Mucosa of stomach (tissue), 1 donor: ENCODE results near the gene E4F1.
A peak's percentile ranks its signal among the peaks of the same experiment; 100 is the strongest.
"Not testable (repeated sequence)": the region's sequence is repeated elsewhere in the genome, so short reads cannot be mapped to it uniquely, and the experiment has no call there.

ENCODE experiments used
- H3K27me3 ChIP-seq: one replicate; pipeline ENCODE4 v1.7.0; 2013; ENCODE audit warnings: mild to moderate bottlenecking, low read length; ENCODE audit not compliant: control insufficient read depth, insufficient read depth
- H3K36me3 ChIP-seq: one replicate; pipeline ENCODE4 v1.7.0; 2013; ENCODE audit warnings: low read length; ENCODE audit not compliant: control insufficient read depth, insufficient read depth
- H3K4me1 ChIP-seq: one replicate; pipeline ENCODE4 v1.7.0; 2013; ENCODE audit warnings: mild to moderate bottlenecking, low read length; ENCODE audit not compliant: control insufficient read depth, insufficient read depth
- H3K4me3 ChIP-seq: one replicate; pipeline ENCODE4 v1.7.0; 2013; ENCODE audit warnings: low read length
- H3K9ac ChIP-seq: one replicate; pipeline ENCODE4 v1.7.0; 2013; ENCODE audit warnings: mild to moderate bottlenecking, low read length, moderate library complexity
- H3K9me3 ChIP-seq: one replicate; pipeline ENCODE4 v1.7.0; 2013; ENCODE audit warnings: mild to moderate bottlenecking, low read length, moderate library complexity; ENCODE audit not compliant: control insufficient read depth
- donor health status: Pancreatic carcinoma.

The E4F1 gene

DNA sequence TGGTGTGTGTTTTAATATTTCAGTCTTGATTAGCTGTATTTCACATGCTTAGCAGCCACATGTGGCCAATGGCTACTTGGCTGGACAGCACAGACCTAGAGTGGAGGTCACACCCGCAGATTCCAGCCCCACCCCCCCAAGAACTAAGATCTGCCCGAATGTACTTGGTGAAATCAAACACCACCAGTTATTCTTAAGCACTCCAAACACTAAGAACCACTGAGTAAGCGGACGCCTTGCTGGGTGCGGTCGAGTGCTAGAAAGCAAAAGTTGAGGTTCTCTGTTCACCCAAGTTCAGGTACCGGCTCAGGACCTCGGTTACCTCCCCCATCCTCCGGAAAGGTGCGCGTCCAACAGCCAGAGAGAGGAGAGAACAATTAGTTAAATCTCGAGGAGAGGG, 43.5 kb downstream of the E4F1 start:
- Histone ChIP-seq H3K9ac (peak overlapping the region; percentile 75), H3K4me1 (peaks cover 16% of the 10 kb centered on the region)

DNA sequence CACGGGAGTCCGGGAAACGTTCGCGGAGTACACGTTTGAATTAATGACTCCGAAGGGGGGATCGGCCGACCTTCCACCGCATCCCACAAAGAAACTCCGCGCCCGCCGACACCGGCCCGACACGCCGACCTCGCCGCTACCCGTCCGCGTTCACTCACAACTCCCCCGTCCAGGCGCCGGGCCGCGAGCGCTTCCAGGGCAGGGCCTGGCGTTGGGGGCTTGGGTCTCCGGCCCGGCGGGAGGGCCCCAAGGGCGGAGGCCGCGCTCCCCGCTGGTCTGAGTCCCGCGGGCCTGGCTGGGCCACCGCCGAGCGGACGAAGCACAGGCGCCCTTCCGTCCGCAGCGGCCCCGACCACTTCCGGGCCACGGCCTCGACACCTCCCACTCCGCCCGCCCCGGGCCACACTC, 44.1 kb downstream of the E4F1 start:
- H3K4me1 ChIP-seq: peaks cover 16% of the 10 kb centered on the region

More for the DNA sequence above, 43.5 kb downstream of the E4F1 start:
- H3K36me3 ChIP-seq, H3K9me3 ChIP-seq, H3K27me3 ChIP-seq: not testable (repeated sequence)
- H3K4me3 ChIP-seq: peak overlapping the region; percentile 25

DNA sequence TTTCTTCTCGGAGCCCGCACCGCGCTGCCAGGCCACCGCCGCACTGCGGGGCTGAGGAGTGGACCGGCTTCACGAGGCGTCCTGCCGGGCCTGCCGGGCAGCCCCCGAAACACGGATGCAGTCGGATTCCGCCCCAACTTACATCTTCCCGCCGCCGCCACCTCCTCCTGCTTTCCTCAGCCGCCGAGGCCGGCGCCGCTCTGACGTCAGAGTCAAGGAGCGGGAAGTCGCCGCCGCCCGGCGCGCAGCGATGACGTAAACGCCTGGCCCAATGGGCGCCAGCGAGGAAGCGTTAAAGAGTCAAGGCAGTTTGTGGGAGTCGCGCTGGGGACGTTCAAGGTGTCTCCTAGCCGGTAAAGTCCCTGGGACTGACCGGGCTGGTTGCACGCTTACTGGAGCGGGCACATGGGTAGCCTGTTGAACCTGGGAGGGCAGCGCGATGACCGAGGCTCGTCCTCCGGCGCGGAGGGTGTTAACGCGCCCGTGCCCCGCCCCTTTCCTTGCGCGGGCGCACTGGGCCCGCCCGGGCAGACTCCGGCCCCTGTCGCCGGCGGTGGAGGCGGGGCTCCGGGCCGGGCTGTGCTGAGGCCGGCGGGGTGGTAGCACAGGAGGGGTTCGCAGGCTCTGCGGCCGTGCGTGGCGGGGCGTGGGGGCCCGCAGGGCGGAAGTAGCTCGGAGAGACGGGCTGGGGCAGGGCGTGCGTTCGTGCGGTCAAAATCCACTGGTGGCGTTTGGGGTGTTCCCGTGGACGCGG, 44.7 kb downstream of the E4F1 start, which contains the start of gene RNPS1:
Gene RNPS1 (minus strand): TSS at position 214 of the 754 bp plus-strand sequence. CDS start 3,483 bp downstream, outside the sequence.
- Histone ChIP-seq H3K4me3 (peak within 1 kb of the TSS; percentile 53), H3K9ac (peak within 1 kb of the TSS; percentile 75), H3K9me3 (no peaks in the 10 kb centered on the region), H3K27me3 (no peaks in the 10 kb centered on the region), H3K36me3 (no peaks in the 10 kb centered on the region), H3K4me1 (peaks cover 16% of the 10 kb centered on the region)

More for the DNA sequence above, 44.1 kb downstream of the E4F1 start:
- not testable (repeated sequence) for H3K9me3 ChIP-seq, H3K27me3 ChIP-seq, H3K36me3 ChIP-seq
- peak overlapping the region; percentile 53 for H3K4me3 ChIP-seq
- peak overlapping the region; percentile 75 for H3K9ac ChIP-seq

DNA sequence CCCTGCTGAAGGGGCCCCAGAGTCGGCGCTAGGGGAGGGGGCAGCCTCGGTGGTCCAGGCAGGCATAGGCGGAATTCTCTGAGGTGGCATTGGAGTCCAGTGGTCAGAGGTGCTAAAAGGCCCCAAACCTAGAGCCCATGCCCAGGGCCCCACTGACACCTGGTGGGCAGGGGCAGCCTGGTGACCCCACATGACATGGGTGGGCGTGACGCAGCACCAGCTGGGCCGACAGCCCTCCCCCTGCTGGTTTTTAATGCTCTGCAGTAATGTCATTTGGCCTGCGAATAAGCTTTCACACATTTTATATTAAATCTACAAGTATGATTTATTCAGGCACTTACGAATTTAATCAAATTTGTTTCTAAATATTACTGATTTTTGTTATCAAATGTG, 46.7 kb downstream of the E4F1 start:
- Histone ChIP-seq H3K27me3 (no peaks in the 10 kb centered on the region), H3K4me3 (no peak overlapping the region), H3K4me1 (peaks cover 16% of the 10 kb centered on the region), H3K36me3 (no peaks in the 10 kb centered on the region), H3K9ac (peak overlapping the region; percentile 75), H3K9me3 (no peaks in the 10 kb centered on the region)

DNA sequence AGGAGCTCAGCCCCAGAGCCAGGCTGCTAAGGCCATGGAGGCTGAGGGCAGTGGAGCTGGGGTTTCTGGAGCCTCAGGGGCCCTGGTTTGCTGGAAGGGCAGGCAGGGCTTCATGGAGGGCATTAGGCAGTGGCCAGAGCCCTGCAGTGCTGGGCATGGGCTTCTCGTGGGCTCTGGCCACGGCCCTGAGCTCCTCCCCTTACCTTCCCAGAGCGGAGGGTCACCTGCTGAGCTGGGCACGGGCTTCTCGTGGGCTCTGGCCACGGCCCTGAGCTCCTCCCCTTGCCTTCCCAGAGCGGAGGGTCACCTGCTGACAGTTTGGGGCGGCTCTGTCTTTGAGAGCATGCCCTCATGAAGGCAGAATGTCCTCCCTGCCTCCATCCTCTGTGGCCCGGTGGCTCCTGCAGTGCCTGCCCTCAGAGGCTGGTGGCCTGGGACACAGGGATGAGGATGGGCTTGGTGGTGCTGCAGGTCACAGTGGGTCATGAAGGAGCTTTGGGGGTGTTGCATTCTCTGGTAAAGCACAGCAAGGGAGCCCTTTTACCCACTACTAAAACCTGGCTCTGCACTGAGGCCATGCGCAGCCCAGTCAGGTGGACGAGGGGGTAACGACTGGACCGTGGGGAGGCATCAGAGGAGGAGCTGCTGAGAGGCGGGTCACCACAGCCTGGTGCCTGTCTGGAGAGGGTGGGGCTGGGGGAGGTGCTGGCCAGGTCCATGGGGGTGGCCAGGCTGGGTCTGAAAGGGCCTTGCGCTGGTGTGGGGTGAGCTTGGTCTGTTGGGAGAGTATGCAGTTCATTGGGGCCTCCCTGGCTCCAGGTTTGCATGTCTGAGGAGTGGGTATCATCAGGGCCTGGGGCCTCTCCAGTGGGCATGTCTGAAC, 47.4 kb downstream of the E4F1 start:
- peaks cover 1% of the 10 kb centered on the region for H3K27me3 ChIP-seq
- peaks cover 14% of the 10 kb centered on the region for H3K4me1 ChIP-seq
- H3K36me3 ChIP-seq: no peaks in the 10 kb centered on the region
- H3K4me3 ChIP-seq: no peak overlapping the region
- H3K9me3 ChIP-seq: no peaks in the 10 kb centered on the region
- no peak overlapping the region for H3K9ac ChIP-seq

DNA sequence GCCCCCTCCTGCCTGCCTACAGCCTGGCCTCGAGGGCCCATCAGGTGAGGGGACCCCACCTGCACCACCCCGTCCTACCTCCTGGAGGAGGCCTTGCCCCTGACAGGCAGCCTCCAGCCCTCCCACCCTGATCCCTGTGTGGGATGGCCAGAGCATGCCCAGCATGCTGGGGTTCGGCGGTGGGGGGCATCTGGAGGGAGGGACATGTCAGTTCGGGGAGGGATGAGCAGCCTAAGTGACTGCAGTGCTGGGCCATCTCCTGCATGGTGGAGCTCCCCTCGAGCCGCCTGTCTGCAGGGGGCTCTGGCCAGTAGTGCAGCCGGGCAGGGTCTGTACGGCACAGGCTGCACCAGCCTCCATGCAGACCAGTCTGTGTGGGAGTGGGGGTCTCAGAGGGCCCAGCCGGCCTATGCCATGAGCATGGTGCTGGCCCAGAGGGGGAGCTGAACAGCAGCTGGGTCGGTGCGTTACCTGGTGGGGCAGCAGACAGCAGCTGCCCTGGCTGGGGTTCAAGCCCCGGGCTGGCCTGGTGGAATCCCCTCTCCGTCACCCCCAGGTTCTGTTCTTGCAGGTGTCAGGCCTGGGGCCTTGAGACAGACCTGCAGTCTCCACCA, 48.6 kb downstream of the E4F1 start:
- Histone ChIP-seq H3K4me1 (peaks cover 11% of the 10 kb centered on the region), H3K9ac (no peak overlapping the region), H3K4me3 (no peak overlapping the region), H3K9me3 (no peaks in the 10 kb centered on the region), H3K36me3 (no peaks in the 10 kb centered on the region), H3K27me3 (peaks cover 5% of the 10 kb centered on the region)

DNA sequence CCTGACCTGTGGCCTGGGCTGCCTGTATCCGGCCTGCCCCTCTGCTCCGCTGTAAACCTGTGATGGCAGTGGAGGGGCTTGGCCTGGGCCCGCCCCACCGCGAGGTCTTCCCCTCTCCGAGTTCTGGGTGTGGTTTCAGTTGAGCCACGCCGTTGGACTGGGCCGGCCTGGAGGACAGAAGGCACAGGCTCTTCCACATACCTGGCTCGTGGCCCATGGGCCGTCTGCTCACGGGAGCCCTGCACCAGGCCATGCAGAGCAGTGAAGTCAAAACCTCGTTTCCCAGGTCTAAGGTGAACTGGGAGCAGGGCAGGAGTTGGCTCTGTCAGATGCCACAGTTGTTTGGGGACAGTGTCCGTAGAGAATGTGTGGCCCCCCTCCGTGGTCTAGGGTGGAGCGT, 50.1 kb downstream of the E4F1 start:
- no peaks in the 10 kb centered on the region for H3K9me3 ChIP-seq
- H3K4me3 ChIP-seq: no peak overlapping the region
- no peaks in the 10 kb centered on the region for H3K36me3 ChIP-seq
- no peak overlapping the region for H3K9ac ChIP-seq
- H3K4me1 ChIP-seq: peaks cover 11% of the 10 kb centered on the region
- H3K27me3 ChIP-seq: peaks cover 5% of the 10 kb centered on the region

DNA sequence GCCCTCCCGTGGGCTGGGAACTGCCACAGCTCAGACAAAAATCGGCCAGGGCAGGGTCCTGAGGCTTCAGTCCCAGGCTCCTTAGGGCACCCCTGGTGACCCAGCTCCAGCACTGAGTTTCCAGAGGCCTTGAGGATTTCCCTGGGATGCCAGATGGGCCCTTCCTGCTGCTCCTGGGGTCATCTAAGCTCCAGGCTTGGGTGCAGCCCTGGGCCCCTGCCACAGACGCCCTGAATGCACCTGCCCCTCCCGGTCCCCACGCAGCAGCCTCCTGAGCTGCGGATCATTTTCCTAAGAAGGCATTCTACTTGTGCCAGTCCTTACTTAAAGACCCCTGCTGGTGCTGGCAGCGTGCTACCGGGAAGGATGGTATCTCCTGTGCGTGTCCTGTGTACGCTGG, 50.5 kb downstream of the E4F1 start:
- Histone ChIP-seq H3K36me3 (no peaks in the 10 kb centered on the region), H3K27me3 (peaks cover 5% of the 10 kb centered on the region), H3K9ac (no peak overlapping the region), H3K4me1 (peaks cover 10% of the 10 kb centered on the region), H3K4me3 (no peak overlapping the region), H3K9me3 (no peaks in the 10 kb centered on the region)

DNA sequence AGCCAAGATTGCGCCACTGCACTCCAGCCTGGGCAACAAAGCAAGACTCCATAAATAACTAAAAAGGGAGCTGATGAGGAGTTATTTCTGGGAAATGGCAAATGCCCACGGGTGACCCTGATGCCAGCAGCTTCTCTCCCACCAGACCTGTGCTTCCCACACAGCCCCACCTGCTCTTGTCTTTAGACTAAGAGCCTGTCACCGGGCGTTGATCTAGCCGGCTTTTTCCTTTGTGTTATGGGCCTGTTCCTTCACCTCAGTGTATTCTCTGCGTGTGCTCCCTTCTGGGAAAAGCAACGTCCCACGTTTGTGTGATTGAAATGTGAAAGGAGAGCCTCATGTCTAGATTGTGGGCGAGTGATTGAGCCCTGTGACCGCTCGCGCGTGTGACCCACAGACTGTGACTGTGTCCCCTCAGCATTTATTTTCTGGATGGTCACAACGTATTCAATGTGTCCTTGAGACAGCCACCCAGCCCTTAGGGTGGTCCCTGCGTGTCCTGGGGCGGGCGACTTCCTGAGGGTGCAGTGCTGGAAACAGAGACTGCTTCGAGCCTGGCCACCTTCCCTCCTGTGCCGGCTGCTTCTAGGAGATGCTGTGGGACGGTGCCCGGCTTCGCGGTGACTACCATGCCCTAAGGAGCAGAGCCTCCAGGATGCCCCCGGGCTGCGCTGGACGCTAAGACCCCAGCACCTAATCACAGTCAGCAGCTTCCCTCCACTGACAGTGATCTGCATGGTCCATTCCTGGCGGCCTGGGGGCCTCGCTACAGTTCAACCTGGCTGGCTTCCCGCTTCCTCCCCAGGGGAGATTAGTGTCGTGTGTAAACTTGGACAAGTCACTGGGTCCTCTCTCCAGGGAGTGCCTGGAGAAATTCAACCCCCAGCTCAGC, 52.3 kb downstream of the E4F1 start:
- peaks cover 5% of the 10 kb centered on the region for H3K27me3 ChIP-seq
- H3K4me1 ChIP-seq: no peaks in the 10 kb centered on the region
- H3K9me3 ChIP-seq: no peaks in the 10 kb centered on the region
- no peak overlapping the region for H3K4me3 ChIP-seq
- H3K9ac ChIP-seq: no peak overlapping the region
- H3K36me3 ChIP-seq: no peaks in the 10 kb centered on the region

DNA sequence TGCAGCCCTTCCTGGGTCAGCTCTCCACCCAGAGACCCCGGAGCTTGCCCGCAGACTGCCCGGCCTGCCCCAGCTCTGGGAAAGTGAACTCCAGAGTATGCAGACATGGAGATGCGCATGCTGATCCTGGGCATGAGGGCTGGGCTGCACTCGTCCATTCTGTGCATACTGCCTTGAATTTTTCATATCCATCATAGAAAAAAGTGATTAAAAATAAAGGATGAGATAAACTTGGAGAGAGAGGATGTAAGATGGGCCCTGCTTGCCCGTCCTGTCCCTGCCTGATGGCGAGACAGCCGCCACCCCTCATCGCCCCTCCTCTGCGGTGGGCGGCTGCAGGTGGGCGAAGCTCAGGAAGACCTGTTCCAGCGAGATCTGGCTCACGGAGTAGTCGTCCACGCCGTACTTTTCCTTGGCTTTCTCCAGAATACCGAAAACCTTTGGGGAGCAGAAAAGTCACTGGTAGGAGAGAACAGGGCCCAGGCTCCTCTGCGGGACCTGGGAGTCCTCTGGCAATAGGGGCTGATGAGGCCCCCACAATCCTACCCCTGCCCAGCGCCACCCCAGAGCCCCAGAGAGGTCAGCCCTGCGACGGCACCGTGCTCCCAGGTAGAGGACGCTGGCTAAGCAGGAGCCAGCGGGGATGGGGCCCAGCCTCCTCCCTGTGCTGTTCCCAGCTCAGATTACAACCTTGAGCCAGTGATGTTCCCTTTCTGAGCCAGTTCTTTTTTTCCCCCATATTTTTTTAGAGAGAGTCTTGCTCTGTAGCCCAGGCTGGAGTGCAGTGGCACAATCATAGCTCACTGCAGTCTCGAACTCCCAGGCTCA, 53.2 kb downstream of the E4F1 start:
- Histone ChIP-seq H3K4me3 (no peak overlapping the region), H3K9me3 (no peaks in the 10 kb centered on the region), H3K9ac (no peak overlapping the region), H3K36me3 (no peaks in the 10 kb centered on the region), H3K4me1 (no peaks in the 10 kb centered on the region), H3K27me3 (peaks cover 5% of the 10 kb centered on the region)
